Measurements from ENCODE around the gene CLEC17A. TPM values are rescaled to one million over a fixed set of nuclear protein-coding genes. Genes with fewer than 3 reads are reported as not detected.
"Not testable (repeated sequence)": the region's sequence is repeated elsewhere in the genome, so short reads cannot be mapped to it uniquely, and the experiment has no call there.

CLEC17A gene
- total and polyA plus RNA-seq, 2 donors (not counting 1 experiment from before 2014, with no cell fraction given), result 121 to 163 TPM

GRCh38 chr19:14611051-14611450 lies 28.2 kb downstream of the CLEC17A start:
- no peak for ATAC-seq (ENCODE audit: low read depth)
- H3K36me3 ChIP-seq (replicated peaks in 1 of 2; ENCODE audit: control extremely low read depth in 1 of 2, control insufficient read depth in 1 of 2, extremely low read depth in 1 of 2, insufficient read depth in 2 of 2, low read length in 1 of 2), result peaks cover 4 to 48% of the 10 kb centered on the region in 2 experiments
- no peak for DNase-seq
- TF ChIP-seq CTCF (IDR thresholded peaks at IDR 0.05) (no peak), EZH2 (IDR thresholded peaks at IDR 0.05; ENCODE audit: borderline replicate concordance, insufficient read depth, low read depth, low read length, poor library complexity, severe bottlenecking) (no peak)
- H3K9me3 ChIP-seq (ENCODE audit: control extremely low read depth in 1 of 3, control insufficient read depth in 2 of 3, insufficient read depth in 1 of 3, low read length in 2 of 3), result no peaks in the 10 kb centered on the region
- ChIA-PET CTCF (interaction anchor here (5.6 to 6.6 kb wide), 2 partner anchors 38 to 75 kb away, joined by 54 read pairs; partner anchors contain the start of gene NDUFB7), POLR2A (interaction anchor here (0.5 to 1.1 kb wide), 4 partner anchors 55 to 904 kb away, joined by 3 to 4 read pairs (median 3); partner anchors contain the start of gene ZNF333)
- peaks cover 45% of the 10 kb centered on the region for H3K79me2 ChIP-seq (ENCODE audit: control insufficient read depth, insufficient read depth, low read length)
- peak overlapping the region; percentile 30 for H3K4me2 ChIP-seq (replicated peaks; ENCODE audit: low read depth, low read length, poor library complexity, severe bottlenecking)
- intact Hi-C loops (cut with micrococcal nuclease), result no loop called here
- peaks cover 69 to 74% of the 10 kb centered on the region in 2 donors for H3K4me1 ChIP-seq (ENCODE audit: control insufficient read depth in 2 of 2, insufficient read depth in 2 of 2, low read length in 2 of 2)
- H3K27me3 ChIP-seq (replicated peaks in 1 of 4; ENCODE audit: control extremely low read depth in 1 of 4, control insufficient read depth in 3 of 4, insufficient read depth in 4 of 4, low read length in 3 of 4), result no peaks in the 10 kb centered on the region
- H3K27ac ChIP-seq (ENCODE audit: low read length in 2 of 2), result peak overlapping the region; percentile 22 to 91
- H4K20me1 ChIP-seq (ENCODE audit: control insufficient read depth, insufficient read depth, low read length, poor library complexity, severe bottlenecking), result no peaks in the 10 kb centered on the region
- no peak overlapping the region for H3K9ac ChIP-seq (ENCODE audit: low read length)
- no peak overlapping the region for H3K4me3 ChIP-seq (ENCODE audit: control extremely low read depth in 1 of 5, extremely low read depth in 1 of 5, insufficient read depth in 1 of 5, low read depth in 2 of 5, low read length in 4 of 5)
- Mint-ChIP-seq H3K27ac (peak overlapping the region; percentile 62), H3K27me3 (no peaks in the 10 kb centered on the region), H3K4me1 (peaks cover 56% of the 10 kb centered on the region), H3K9me3 (ENCODE audit: insufficient read depth) (no peaks in the 10 kb centered on the region), H3K4me3 (no peak overlapping the region)
- WGBS (ENCODE audit: insufficient coverage), result 0% methylated on average over 1 of the region's 4 CpGs
- no peak overlapping the region for H2AFZ ChIP-seq (ENCODE audit: insufficient read depth, low read depth, low read length, poor library complexity, severe bottlenecking)

GRCh38 chr19:14612242-14612641 lies 29.4 kb downstream of the CLEC17A start:
- Histone ChIP-seq H3K4me2 (replicated peaks; ENCODE audit: low read depth, low read length, poor library complexity, severe bottlenecking) (peak overlapping the region; percentile 70), H3K4me1 (ENCODE audit: control insufficient read depth in 2 of 2, insufficient read depth in 2 of 2, low read length in 2 of 2) (peaks cover 58 to 67% of the 10 kb centered on the region in 2 donors), H3K36me3 (replicated peaks in 1 of 2; ENCODE audit: control extremely low read depth in 1 of 2, control insufficient read depth in 1 of 2, extremely low read depth in 1 of 2, insufficient read depth in 2 of 2, low read length in 1 of 2) (peaks cover 3 to 43% of the 10 kb centered on the region in 2 experiments), H3K79me2 (ENCODE audit: control insufficient read depth, insufficient read depth, low read length) (peaks cover 34% of the 10 kb centered on the region), H3K27ac (ENCODE audit: low read length in 2 of 2) (peak overlapping the region; percentile 91 to 92), H3K9ac (ENCODE audit: low read length) (peak overlapping the region; percentile 37)
- H3K9me3 Mint-ChIP-seq (ENCODE audit: insufficient read depth); H3K27me3 ChIP-seq (replicated peaks in 1 of 4; ENCODE audit: control extremely low read depth in 1 of 4, control insufficient read depth in 3 of 4, insufficient read depth in 4 of 4, low read length in 3 of 4); H4K20me1 ChIP-seq (ENCODE audit: control insufficient read depth, insufficient read depth, low read length, poor library complexity, severe bottlenecking); H3K27me3 Mint-ChIP-seq; H2AFZ ChIP-seq (ENCODE audit: insufficient read depth, low read depth, low read length, poor library complexity, severe bottlenecking); intact Hi-C loops (cut with micrococcal nuclease); ATAC-seq (ENCODE audit: low read depth); H3K9me3 ChIP-seq (ENCODE audit: control extremely low read depth in 1 of 3, control insufficient read depth in 2 of 3, insufficient read depth in 1 of 3, low read length in 2 of 3); H3K4me3 ChIP-seq (ENCODE audit: control extremely low read depth in 1 of 5, extremely low read depth in 1 of 5, insufficient read depth in 1 of 5, low read depth in 2 of 5, low read length in 4 of 5); DNase-seq: not testable (repeated sequence)
- ChIA-PET POLR2A (interaction anchor here (0.6 kb wide), 1 partner anchor 14 kb away, joined by 9 read pairs; no protein-coding TSS in a partner anchor), CTCF (interaction anchor here (0.6 to 6.6 kb wide), 5 partner anchors 8 to 278 kb away, joined by 3 to 54 read pairs (median 15); partner anchors contain the start of gene NDUFB7)
- peak overlapping the region; percentile 80 for H3K27ac Mint-ChIP-seq
- H3K4me1 Mint-ChIP-seq, result peaks cover 52% of the 10 kb centered on the region
- H3K4me3 Mint-ChIP-seq, result peak overlapping the region; percentile 29
- WGBS (ENCODE audit: insufficient coverage), result 80% methylated on average over 3 of the region's 5 CpGs

Data from B cell (primary cell).